ENCODE results near the gene AMER3. TPM values are rescaled to one million over a fixed set of nuclear protein-coding genes. Genes with fewer than 3 reads are reported as not detected.
"Not testable (repeated sequence)": the region's sequence is repeated elsewhere in the genome, so short reads cannot be mapped to it uniquely, and the experiment has no call there.

AMER3 gene, protein sequence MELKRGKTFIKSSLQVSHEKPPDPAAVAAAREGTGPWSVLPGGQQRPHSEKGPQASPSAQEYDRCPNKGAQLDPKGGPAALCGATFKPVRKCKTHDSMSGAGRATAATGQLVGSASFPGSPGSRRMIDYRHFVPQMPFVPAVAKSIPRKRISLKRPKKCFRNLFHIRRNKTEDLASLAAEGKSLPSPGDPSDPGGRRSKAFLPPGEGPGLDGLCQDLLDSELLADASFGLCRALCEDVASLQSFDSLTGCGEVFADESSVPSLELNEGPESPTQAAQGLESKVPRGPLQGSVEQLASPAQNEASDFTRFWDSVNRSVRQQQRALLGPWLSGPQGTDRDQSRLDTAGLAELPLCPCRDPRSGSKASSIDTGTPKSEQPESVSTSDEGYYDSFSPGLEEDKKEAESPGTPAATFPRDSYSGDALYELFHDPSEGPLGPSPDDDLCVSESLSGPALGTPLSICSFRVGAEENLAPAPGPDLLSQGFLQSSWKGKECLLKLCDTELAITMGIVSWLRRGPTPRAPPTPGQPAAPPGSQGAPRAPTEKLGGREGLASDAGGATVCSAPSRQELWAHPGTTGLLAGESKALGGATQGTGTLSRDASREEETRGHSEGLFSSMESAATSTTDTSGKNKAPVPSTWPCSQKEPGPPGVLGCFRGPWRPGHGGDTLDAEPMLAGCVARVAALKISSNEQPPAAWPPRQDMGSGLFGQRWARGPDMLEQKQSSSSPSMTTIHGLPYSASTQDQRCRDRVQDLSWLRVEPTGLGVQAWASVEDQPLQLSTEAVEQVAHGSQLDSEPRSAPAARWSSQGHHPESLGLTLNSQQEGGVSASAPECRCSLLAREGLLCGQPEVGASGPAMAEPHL
- total RNA-seq: not detected
- not detected for polyA plus RNA-seq (2013, experiment 1 of 2)
- not detected for polyA plus RNA-seq (2013, experiment 2 of 2)
- 0 to 0.14 (median 0) reads per million in 172 experiments for total RNA-seq

DNA sequence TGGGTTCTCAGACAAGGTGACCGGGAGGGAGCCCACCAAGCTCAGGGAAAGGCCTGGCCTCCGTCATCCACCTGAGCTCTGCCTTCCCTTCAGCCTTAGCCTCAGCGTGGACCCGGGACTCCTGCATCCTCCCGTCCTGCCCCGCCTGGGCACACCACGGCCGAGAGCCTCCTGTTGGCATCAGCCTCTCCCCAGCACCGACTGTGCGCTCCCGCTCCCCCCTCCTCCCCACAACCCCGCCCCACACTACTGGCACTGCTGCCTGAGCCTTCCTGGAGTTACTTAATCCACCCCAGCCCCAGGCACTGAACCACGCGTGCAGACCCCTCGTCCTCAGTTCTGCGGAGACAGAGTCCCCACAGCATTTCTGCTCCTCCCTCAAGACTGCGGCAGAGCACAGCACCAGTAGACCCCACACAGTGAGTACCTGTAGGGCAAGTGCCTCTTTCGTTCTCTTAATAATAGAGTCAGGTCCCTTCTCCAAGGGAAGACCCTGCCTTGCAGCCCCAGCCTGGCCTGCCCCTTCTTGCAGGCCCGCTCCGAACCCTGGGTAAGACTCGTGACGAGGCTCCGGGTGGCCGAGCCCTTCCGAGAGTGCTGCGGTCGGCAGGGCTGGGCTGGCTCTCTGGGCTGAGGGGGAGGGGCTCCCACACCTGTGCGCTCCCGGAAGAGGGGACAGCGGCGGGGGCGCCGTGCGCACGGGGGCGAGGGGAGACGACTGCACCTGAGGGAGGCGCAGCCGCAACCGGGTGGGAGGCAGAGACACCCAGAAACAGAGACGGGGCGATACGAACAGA is at the start of gene AMER3:
Gene AMER3, plus strand, starts transcription at position 285 of the 797 bp plus-strand sequence. CDS start 6,533 bp downstream, outside the sequence.
- H3K9me3 Mint-ChIP-seq: no peaks in the 10 kb centered on the region
- TF ChIP-seq, protein P1, sequence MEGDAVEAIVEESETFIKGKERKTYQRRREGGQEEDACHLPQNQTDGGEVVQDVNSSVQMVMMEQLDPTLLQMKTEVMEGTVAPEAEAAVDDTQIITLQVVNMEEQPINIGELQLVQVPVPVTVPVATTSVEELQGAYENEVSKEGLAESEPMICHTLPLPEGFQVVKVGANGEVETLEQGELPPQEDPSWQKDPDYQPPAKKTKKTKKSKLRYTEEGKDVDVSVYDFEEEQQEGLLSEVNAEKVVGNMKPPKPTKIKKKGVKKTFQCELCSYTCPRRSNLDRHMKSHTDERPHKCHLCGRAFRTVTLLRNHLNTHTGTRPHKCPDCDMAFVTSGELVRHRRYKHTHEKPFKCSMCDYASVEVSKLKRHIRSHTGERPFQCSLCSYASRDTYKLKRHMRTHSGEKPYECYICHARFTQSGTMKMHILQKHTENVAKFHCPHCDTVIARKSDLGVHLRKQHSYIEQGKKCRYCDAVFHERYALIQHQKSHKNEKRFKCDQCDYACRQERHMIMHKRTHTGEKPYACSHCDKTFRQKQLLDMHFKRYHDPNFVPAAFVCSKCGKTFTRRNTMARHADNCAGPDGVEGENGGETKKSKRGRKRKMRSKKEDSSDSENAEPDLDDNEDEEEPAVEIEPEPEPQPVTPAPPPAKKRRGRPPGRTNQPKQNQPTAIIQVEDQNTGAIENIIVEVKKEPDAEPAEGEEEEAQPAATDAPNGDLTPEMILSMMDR (IDR thresholded peaks at IDR 0.05): no peak
- DNase-seq: no peak
- no peaks in the 10 kb centered on the region for H3K36me3 ChIP-seq (ENCODE audit: insufficient read depth, low read length)
- peaks cover 32 to 38% of the 10 kb centered on the region in 2 experiments for H3K27me3 ChIP-seq (ENCODE audit: control insufficient read depth in 1 of 2, insufficient read depth in 2 of 2, low read length in 2 of 2)
- no peak for ATAC-seq (ENCODE audit: poor library complexity)
- ChIA-PET POLR2A (no interaction called here), CTCF (no interaction called here)
- H3K4me3 ChIP-seq (ENCODE audit: low read length): no peak within 1 kb of the TSS
- H3K27ac Mint-ChIP-seq: no peak within 1 kb of the TSS
- H3K27me3 Mint-ChIP-seq: peaks cover 60% of the 10 kb centered on the region
- H3K9me3 ChIP-seq (ENCODE audit: control insufficient read depth in 1 of 2, insufficient read depth in 1 of 2, low read length in 2 of 2): peaks cover 0 to 10% of the 10 kb centered on the region in 2 experiments
- H3K36me3 Mint-ChIP-seq (ENCODE audit: low read depth): no peaks in the 10 kb centered on the region
- peaks cover 9% of the 10 kb centered on the region for H3K4me1 ChIP-seq (ENCODE audit: insufficient read depth, low read length)
- H3K4me3 Mint-ChIP-seq: no peak within 1 kb of the TSS
- no peak within 1 kb of the TSS for H3K27ac ChIP-seq (ENCODE audit: low read depth in 1 of 2, low read length in 2 of 2)
- H3K4me1 Mint-ChIP-seq (ENCODE audit: low read depth): no peaks in the 10 kb centered on the region
- intact Hi-C loops (cut with DNase I, micrococcal nuclease): no loop called here

DNA sequence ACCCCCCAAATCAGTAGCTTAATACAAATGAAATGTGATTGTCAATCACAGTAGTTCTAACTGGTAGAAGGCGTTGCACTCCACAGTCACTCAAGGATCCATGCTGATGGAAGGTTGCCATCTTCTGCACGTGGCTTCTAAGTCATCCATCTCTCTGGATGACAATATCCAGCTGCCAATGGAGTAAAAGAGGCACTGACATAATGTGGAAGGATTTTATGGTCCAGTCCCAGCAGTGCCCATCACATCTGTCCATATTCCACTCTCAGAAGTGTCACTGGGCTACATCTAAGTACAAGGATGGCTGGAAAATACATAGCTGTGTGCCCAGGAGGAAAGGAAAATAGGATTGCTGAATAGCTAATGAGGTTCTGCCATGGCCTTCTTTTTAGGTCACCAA is 40.5 kb upstream of the AMER3 start:
- DNase-seq; H3K4me3 ChIP-seq (ENCODE audit: low read length); H3K36me3 ChIP-seq (ENCODE audit: insufficient read depth, low read length); H3K27me3 ChIP-seq (ENCODE audit: control insufficient read depth in 1 of 2, insufficient read depth in 2 of 2, low read length in 2 of 2); H3K27ac ChIP-seq (ENCODE audit: low read depth in 1 of 2, low read length in 2 of 2); H3K9me3 Mint-ChIP-seq; intact Hi-C loops (cut with DNase I, micrococcal nuclease); H3K9me3 ChIP-seq (ENCODE audit: control insufficient read depth in 1 of 2, insufficient read depth in 1 of 2, low read length in 2 of 2); H3K4me1 ChIP-seq (ENCODE audit: insufficient read depth, low read length); POLR2A ChIA-PET; H3K27ac Mint-ChIP-seq; ATAC-seq (ENCODE audit: poor library complexity); H3K27me3 Mint-ChIP-seq; H3K4me3 Mint-ChIP-seq; H3K36me3 Mint-ChIP-seq (ENCODE audit: low read depth); H3K4me1 Mint-ChIP-seq (ENCODE audit: low read depth); CTCF ChIA-PET: not testable (repeated sequence)

DNA sequence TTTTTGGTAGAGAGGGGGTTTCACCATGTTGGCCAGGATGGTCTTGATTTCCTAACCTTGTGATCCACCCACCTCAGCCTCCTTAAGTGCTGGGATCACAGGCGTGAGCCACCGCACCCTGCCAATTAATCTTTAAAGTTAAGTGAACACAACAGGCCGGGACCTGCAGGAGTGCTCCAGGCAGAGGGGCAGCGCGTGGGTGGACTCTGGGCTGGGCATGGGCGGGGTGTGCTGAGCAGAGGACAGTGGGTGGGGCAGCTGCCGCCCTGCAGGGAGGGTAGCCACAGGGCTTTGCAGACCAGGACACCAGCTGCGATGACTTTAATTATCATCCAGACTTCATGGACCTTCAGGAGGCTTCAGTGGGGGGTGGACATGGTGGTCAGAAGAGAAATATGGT is 35.3 kb upstream of the AMER3 start:
- Mint-ChIP-seq H3K9me3 (no peaks in the 10 kb centered on the region), H3K4me1 (ENCODE audit: low read depth) (no peaks in the 10 kb centered on the region), H3K27me3 (peaks cover 22% of the 10 kb centered on the region), H3K27ac (no peak overlapping the region), H3K36me3 (ENCODE audit: low read depth) (no peaks in the 10 kb centered on the region), H3K4me3 (no peak overlapping the region)
- ChIA-PET CTCF (no interaction called here), POLR2A (no interaction called here)
- Histone ChIP-seq H3K4me1 (ENCODE audit: insufficient read depth, low read length) (no peaks in the 10 kb centered on the region), H3K36me3 (ENCODE audit: insufficient read depth, low read length) (no peaks in the 10 kb centered on the region), H3K4me3 (ENCODE audit: low read length) (no peak overlapping the region), H3K27me3 (ENCODE audit: control insufficient read depth in 1 of 2, insufficient read depth in 2 of 2, low read length in 2 of 2) (peaks cover 0 to 8% of the 10 kb centered on the region in 2 experiments), H3K27ac (ENCODE audit: low read depth in 1 of 2, low read length in 2 of 2) (no peak overlapping the region), H3K9me3 (ENCODE audit: control insufficient read depth in 1 of 2, insufficient read depth in 1 of 2, low read length in 2 of 2) (no peaks in the 10 kb centered on the region)
- ATAC-seq (ENCODE audit: poor library complexity) (no peak), DNase-seq (no peak)
- intact Hi-C loops (cut with DNase I, micrococcal nuclease): loop anchor here in 1 of 2 experiments (10.0 kb wide), 2 partner anchors 345 to 535 kb away; partner anchors contain the start of genes MZT2B and SMPD4
- TF ChIP-seq, protein P1 (IDR thresholded peaks at IDR 0.05): no peak

Data from CD4-positive, alpha-beta T cell (primary cell).